GM18868 (cell line): ENCODE results near the gene LGI4.
"Not testable (repeated sequence)": the region's sequence is repeated elsewhere in the genome, so short reads cannot be mapped to it uniquely, and the experiment has no call there.

Source experiments
- ATAC-seq: cut with Tn5 transposase; IDR thresholded peaks from one replicate; pipeline ENCODE4 v1.9.1; 2021; ENCODE audit warnings: mild to moderate bottlenecking, moderate library complexity; ENCODE audit not compliant: unreplicated experiment

Gene LGI4

DNA sequence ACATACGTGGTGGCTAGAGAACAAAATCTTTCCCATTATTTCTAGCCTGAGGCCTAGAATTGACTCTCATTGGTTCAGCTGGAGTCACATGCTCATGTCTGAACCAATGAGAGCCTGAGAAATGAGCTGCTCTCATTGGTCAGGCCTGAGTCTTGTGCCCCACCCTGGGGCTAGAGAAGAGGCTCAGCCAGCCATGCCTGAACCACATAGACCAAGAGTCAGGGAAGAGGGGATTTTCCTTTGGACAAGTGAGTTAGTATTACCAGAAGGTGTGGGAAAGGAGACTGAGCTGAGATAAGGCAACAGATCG, 26.5 kb upstream of the LGI4 start:
- ATAC-seq = no peak

DNA sequence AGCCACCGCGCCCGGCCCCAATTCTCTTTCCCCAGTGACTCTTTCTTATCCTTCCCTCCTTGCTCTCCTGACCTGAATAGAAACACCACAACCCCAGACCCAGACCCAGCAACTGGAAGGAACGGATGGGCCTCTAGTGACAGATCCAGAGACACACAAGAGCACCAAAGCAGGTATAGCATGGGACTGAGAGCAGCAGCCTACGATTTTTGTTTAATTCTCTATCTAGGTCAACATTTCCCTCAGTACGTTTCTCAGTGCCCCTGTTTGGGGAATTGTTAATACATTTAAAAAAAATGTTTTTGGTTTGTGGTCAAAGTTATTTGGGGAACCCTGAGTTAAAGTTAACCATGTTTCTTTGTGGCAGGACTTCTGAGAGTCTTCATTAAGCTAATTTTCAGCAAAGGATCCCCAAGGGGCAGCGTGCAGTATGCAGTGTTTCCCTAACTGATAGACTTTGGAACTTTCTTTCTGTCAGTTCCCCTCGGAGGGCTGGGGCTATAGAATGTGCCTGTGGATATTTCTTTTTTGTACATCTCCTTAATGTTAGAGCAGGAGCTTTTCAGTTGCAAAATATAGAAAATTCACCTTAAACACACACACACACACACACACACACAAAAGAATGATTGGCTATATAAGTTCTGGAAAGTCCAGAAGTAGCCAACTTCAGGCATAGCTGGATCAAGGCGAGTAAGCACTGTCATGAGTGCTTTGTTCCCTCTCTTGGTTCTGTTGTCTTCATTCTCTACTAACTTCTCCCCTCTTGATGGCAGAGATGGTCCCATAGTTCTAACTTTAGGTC, 26.0 kb upstream of the LGI4 start:
- no peak for ATAC-seq

DNA sequence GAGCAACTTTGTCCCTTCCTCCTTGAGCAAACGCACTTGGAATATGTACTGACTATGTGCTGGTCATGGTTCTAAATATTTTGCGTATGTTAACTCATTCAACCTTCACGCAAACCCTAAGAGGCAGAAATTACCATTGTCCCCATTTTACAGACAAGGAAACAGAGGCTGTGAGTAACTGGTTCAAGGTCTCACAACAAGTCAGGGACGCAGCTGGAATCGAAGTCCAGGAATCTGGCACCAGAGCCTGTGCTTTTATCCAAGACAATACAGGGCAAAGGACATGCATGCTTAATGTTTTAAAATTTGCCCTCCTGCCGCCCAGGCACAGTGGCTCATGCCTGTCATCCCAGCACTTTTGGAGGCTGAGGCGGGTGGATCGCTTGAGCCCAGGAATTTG, 24.7 kb upstream of the LGI4 start:
- no peak for ATAC-seq

DNA sequence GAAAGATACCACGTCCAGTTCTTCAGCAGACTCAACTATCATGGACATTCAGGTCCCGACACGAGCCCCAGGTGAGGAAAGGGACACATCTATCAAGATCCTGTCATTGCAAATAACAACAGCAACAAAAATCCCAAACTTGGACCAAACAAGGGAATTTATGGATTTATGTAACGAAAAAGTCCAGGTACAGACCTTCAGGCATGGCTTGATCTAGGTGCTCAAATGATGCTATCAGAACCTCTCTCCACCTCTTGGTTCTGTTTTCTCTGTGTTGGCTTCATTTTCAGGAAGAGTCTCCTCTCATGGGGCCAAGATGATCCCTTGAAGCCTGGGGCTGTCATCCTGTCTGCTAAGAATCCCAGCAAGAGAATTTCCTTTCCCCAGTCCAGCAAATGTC, 22.6 kb upstream of the LGI4 start:
- ATAC-seq = no peak

DNA sequence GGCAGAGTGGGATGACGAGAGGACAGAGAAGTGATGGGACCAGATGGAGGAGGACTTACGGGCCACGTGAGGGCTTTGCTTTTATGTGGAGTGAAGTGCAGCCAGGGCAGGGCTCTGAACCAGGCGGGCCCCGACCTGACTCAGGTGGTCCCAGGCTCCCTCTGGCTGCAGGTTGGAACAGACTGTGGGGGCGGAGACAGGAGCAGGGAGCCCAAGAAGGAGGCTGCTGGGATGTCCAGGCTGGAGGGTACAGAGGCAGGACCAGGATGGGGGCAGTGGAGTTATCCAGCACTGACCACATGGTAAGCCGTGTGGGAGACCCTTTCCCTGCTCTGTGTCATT, 21.8 kb upstream of the LGI4 start:
- ATAC-seq = no peak

DNA sequence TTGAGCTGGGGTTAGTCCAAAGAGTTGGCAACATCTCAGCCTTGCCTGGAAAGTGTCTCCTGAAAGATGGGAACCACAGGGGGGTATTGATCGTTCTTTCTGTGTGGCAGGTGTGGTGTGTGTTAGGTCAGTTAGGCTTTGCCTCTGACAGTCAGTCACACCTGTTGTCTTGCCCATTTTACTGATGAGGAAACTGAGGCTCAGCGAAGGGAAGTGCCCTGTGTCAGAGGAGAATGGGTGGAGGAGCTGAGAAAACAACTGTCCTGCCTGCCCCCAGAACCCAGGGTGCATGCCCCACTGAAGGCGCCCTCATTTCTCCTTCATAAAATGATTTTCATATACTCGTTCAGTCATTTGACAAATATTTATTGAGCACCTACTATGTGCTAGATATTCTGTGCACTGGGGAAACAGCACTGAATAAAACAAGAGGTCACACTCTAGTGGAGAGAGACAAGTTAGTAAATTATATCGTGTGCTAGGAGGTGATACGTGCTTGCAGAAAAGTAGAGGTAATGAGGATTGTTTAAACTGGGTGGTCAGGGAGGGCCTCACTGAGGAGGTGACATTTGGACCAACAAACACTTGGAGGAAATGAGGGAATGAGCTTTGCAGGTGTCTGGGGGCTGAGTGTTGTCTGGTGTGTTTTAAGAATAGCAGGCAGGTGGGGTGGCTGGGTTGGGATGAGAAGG, 21.3 kb upstream of the LGI4 start:
- ATAC-seq = no peak

DNA sequence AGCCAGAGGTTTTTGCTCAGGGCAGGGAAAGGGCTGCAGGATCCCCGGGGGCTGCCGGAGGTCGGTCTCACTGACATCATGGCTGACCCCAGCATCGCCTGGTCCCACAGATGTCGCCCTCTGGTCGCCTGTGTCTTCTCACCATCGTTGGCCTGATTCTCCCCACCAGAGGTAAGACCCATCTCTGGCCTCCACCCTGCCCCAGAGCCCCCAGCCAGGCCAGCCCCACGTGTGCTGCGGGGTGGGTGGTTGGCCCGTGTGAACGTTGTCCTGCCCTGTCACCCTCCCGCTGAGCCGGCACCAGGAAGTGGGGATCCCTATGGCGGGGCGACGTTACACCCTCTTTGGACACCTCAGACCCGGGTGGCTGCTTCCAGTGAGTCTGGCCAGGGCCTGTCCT, 20.6 kb upstream of the LGI4 start:
- no peak for ATAC-seq

DNA sequence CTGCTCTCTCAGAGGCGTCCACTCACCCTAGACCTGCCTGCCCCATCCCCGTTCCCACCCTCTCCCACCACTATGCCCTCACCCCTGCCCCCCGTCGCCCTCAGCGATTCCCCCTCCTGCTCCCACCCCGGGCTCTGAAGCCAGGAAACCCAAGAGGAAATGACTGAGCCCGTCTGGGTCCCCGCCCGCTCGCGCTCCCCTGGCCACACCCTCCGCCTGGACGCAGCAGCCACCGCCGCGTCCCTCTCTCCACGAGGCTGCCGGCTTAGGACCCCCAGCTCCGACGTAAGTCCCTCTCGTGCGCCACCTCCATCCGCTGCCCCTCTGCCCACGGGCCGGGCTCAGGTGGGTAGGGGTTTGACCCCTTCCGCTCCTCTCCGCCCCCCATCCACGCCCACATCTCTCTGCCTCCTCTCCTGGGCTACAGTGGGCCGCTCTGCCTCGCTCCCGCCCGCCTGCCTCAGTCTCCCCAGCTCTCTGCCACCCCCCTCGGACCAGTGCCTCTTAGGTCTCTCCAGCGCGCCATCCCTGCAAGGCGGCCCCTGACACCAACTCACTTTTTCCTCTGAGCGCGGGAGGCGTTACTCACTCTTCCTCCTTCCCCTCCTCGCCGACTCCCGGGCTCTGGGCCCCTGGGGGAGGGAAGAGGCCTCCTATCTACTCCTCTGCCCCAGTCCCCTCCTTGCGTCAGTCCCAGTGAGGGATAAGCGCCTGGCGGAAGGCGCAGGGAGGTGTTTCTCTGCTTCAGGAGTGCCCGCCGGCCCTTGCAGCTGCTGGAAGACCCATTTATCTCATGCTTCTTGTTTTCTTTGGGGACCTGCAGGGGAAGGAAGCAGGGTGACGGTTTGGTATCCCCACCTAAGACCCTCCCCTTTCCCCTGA, 19.9 kb upstream of the LGI4 start, which contains the start of gene FXYD5:
TSS of gene FXYD5 (plus strand) at position 211 of the 882 bp plus-strand sequence. CDS start 816 bp downstream, outside the sequence.
- ATAC-seq = no peak

DNA sequence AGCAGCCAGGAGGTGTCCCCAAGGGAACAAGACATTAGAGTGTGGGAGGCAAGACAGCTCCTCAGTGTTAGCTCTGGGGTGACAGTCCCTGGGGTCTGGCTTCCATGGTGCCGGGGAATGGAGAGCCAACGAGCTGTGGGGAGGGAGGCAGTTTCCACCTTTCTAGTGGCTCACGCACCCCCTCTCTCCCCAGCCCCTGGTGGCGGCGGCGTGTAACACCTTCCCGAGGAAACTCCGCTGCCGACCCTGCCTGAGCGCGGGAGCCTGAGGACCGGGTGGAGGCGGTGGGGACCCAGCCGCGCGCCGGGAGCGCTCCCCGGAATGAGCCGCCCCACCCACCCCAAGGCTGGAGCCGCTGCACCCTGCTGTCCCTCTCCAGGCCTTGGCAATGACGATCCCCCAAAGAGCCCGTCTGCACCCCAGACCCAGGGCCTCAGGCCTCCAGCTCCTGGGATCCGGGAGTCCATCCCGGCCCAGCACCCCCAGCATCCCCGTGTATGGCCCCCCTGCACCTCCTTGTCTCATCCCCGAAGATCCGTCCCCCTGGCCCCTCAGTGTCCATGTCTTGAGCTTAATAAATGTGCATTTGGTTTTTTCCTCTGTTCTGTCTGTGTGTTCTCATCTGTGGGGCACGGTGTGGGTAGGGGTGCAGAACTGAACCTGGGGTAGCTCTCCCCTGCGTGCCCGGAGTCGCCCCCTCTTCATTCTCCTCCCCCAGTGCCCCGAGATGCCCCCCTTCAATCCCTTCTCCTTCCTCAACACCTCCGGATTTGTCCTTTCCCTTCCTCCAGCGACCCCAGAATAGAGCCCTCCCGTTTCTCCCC, 19.1 kb upstream of the LGI4 start:
- no peak for ATAC-seq

DNA sequence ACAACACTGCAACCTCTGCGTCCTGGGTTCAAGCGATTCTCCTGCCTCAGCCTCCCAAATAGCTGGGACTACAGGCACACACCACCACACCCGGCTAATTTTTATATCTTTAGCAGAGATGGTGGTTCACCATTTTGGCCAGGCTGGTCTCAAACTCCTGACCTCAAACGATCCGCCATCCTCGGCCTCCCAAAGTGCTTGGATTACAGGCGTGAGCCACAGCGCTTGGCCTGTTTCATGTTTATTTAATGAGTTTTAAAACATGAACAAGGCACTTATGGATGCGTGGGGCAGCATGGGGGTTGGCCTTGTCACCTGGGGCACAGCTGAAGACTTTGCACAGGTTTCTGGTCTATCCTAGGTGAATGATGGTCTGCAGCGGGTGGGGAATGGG, 18.3 kb upstream of the LGI4 start:
- not testable (repeated sequence) for ATAC-seq

DNA sequence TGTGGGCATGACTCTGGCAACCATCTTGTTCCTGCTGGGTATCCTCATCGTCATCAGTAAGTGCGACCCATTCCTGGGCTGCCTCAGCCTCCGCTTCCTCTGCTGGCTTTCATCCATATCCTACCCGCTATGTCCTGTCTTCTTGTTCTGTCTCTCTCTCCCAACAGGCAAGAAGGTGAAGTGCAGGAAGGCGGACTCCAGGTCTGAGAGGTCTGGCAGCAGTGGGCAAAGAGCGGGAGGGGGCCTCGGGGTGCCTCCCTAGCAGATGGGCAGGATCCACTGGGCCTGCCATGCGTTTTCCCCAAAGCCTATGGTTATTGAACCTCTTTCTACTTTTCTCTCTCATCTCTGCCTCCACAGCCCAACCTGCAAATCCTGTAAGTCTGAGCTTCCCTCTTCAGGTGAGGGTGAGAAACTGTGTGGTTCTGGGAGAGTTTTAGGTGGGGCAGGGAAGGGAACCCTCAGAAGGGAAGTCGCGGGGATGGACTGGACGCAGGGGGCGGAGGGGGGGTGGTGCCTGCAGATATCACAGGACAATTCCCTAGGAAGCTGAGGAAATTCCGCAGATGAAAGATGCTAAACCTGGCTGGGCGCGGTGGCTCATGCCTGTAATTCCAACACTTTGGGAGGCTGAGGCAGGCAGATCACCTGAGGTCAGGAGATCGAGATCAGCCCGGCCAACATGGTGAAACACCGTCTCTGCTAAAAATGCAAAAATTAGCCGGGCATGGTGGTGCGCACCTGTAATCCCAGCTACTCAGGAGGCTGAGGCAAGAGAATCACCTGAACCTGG, 16.6 kb upstream of the LGI4 start:
- no peak for ATAC-seq

DNA sequence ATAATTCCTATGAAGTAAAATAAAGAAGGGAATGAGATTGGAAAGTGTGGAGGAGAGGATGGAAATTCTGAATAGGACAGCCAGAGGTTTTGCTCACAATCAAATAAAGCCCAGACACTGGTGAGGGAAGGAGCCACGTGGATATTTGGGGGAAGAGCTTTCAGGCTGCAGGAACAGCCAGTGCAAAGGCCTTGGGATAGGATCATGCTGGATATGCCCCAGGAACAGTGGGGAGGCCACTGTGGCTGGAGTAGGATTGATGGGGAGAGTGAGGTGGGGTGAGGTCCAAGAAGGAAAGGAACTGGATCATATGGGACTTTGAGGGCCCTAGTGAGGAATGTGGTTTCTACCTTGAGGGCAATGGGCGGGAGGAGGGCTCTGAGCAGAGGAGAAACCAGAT, 15.6 kb upstream of the LGI4 start:
- ATAC-seq = no peak

DNA sequence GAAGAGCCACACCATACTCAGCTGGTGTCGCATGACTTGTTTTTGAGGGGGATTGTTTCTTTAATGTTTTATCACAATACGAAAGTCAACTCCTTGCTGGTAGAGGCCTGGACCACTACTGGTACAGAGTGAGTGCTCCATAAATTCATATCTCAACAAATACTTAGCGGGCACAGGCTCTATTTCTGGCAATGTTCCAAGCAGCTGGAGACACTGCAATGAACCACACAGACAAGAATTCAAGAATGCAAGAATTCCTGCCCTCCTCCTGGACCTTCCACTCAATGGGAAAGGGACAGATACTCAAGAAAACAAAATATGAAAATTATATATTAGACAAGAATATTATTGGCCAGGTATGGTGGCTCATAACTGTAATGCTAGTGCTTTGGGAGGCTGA, 14.6 kb upstream of the LGI4 start:
- ATAC-seq = no peak

DNA sequence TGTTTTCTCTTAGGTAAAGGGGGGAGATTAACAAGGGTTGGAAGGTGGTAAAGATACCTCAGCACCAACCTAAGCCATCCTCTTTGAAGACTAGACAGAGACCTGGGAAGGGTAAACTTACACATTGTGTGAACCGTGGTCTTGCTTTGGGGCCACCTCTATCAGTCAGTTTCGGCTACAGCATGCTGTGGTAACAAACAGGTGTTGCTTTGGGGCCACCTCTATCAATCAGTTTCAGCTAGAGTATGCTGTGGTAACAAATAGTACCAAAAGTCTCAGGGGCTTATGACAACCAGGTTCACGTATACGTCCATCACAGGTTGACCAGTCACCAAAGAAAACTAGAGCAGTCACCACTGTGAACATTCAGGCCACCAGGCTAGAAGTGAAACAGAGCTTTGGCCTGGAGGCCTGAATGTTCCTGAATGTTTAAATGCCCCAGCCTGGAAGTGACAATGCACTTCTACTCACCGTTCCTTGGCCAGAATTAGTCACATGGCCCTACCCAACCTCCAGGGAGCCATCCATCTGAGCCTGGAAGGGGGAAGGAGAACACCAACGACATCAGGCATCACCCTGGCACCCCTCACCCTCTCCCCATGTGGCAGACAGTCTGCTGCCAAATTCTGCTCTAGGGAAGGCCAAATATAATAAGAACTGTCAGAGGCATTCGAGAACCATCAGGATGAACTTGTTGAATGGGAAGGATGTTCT, 12.0 kb upstream of the LGI4 start:
- ATAC-seq = no peak

DNA sequence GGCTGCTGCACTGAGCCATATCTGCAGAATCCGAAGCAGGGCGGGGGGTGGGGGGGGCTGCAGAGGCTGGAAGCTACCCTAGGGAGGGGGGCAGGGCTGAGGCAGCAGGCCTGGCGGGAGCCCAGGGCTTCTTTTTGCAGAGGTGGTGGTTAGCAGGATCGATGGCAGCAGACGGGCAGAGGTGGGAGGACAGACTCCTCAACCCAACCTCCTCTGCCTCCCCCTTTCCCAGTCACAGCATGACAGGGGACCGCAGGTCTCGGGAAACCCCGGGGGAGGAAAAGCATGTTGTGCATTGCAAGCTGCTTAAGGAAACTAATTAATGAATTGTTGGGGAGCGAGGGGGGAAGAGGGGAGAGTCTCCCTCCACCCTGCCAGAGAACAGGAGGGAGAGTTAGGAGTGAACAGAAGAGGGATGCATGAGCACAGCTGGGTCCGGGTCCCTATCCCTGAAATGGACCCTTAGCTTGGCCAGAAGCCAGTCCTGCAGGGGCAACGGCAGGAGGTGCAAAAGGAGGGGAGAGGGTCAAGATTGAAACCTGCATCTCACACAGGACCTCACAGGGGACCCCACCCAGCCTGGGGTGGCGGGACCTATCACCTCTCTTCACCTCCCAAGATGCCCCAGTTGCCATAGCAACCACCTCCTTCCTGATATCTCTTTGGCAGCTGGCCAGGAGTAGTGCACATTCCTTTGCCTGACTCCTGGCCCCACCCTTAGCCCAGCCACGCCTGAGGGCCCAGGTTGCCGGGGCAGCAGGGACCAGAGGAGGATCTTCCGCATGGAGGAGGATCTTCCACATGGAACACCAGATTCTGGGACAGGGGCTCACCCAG, 10.0 kb upstream of the LGI4 start:
- ATAC-seq = no peak

DNA sequence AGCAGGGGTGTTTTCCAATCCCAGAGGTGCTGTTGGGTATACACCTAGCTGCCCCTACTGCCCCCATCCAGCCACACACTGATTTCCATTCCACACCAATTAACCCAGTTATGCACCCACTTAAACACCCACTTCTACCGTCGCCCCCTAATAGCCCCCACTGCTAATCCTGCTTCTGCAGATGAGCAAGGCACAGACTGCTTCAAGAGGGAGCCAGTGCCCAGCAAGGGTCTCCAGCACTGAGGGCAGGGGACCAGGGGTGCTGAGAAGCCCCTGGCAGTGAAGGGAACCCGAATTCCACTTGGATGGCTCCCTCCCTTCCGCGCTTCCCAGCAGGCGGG, 9.4 kb upstream of the LGI4 start:
- ATAC-seq = no peak

DNA sequence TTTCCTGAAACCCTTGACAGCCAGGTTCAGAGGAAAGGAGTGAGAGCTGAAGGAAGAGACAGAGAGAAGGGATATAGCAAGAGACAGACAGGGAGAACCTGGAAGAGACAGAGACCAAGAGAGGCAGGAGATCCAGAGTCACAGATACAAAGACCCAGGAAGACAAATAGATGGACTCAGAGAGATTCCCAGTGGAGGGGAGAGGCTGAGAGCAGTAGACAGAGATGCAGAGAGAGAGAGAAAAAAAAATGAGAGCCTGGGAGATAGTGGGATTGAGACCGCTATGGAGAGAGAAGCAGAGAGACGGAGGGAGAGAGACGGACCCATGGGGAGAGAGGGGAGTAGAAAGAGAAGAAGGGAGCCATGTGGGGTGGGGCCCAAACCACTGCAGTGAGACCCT, 9.0 kb upstream of the LGI4 start:
- no peak for ATAC-seq

DNA sequence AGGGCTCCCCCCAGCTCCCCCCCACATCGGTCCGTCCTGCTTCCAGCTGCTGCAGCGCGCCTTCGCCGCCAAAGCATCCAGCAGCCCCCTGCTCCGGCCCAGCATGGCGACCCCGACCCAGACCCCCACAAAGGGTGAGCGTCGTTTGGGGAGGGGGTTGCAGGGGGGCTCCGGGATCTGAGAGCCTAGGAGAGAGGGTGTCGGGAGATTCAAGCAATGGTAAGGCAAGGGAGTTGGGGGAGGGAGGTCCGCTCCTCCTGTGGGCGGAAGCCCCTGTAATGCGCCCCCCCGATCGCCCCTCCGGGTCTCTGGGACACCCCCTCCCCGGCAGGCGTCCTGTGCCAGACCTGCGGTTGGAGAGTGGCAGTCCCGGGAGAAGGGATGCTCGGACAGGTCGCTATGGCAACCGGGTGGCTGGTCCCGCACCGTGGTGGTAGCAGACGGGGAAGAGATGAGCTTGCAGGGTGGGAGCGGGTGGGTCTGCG, 8.4 kb upstream of the LGI4 start, which contains the start of gene FXYD7:
TSS of gene FXYD7 (plus strand) at position 25 of the 485 bp plus-strand sequence. CDS start at position 104, 79 bp downstream.
- no peak for ATAC-seq
